C4-2B (cell line): ENCODE data around the gene ADGRA3.

Experiments used
- ZFX ChIP-seq: fragments of 450-650 bp; IDR thresholded peaks from 2 replicates; pipeline ENCODE4 v1.6.1; 2017
- TF ChIP-seq, protein P1 (sequence below): fragments of 450-650 bp; conservative IDR thresholded peaks from 2 replicates; pipeline ENCODE4 v1.5.1; 2017; ENCODE audit warnings: mild to moderate bottlenecking

DNA sequence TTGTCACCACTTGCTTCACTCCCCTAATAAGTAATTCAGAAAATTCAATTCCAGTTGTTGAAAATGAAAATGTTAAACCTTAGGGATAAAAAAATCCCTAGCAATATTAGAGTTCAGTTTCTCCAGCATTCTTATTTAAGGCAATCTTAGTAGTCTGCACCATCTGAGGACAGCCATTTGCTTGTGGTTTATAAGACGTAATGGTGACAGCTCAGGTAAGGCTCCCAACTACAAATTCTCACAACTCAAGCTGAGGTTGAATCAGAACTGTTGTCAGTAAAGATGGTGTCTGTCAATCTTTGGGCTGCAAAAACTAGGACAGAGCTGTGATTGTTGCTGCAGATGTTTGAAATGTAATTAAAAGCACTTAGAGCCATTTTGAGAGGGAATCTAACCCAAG lies 16.3 kb upstream of the ADGRA3 start:
- TF ChIP-seq, protein P1, sequence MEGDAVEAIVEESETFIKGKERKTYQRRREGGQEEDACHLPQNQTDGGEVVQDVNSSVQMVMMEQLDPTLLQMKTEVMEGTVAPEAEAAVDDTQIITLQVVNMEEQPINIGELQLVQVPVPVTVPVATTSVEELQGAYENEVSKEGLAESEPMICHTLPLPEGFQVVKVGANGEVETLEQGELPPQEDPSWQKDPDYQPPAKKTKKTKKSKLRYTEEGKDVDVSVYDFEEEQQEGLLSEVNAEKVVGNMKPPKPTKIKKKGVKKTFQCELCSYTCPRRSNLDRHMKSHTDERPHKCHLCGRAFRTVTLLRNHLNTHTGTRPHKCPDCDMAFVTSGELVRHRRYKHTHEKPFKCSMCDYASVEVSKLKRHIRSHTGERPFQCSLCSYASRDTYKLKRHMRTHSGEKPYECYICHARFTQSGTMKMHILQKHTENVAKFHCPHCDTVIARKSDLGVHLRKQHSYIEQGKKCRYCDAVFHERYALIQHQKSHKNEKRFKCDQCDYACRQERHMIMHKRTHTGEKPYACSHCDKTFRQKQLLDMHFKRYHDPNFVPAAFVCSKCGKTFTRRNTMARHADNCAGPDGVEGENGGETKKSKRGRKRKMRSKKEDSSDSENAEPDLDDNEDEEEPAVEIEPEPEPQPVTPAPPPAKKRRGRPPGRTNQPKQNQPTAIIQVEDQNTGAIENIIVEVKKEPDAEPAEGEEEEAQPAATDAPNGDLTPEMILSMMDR, result no peak
- TF ChIP-seq ZFX, result no peak
